ENCODE data around the gene GAL3ST2.
"Not testable (repeated sequence)": the region's sequence is repeated elsewhere in the genome, so short reads cannot be mapped to it uniquely, and the experiment has no call there.

Gene GAL3ST2

DNA sequence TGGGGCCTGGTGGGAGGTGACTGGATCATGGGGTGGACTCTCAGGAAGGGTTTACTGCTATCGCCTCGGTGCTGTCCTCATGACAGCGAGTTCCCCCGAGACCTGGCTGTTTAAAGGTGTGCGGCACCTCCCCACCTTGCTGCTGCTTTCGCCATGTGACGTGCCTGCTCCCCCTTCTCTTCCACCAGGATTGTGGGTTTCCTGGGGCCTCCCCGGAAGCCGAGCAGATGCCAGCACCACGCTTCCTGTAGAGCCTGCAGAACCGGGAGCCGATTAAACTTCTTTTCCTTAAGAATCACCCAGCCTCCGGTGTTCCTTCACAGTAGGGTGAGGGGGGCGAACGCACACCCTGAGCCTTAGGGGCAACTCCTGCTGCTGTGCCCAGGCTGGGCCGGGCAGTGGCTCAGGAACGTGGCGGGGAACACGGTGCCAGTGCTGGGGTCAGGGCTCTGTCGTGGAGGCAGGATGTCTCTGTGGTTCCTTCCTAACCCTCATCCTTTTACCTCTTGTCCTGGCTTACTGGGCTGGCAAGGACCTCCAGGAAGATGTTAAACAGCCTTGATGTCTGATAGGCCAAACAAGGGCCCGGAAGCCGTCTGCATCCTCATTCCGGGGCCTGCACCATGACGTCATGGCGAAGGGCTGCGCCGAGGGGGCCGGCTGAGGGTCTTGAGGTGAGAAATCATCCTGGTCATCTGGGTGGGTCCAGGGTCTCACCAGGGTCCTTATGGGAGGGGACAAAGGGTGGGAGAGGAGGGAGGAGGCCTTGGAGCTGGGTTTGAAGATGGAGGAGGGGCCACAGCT is 45.0 kb downstream of the GAL3ST2 start:
- DNase-seq, result no peak

DNA sequence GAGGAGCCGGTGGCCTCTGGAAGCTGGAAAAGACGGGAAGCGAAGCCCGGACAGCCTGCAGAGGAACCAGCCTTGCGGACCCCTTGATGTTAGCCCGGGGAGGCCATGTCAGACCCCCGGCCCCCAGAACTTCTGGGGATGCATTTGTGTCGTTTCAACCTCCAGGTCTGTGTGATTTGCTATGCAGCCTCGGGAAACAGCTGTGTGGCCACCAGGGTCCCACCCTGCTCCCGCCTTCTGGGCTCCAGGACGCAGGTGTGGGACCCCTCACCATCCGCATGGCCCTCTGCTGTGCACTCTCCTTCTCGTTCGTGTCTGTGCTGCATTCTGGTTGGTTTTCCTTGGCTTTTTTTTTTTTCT is 45.6 kb downstream of the GAL3ST2 start:
- no peak for DNase-seq

DNA sequence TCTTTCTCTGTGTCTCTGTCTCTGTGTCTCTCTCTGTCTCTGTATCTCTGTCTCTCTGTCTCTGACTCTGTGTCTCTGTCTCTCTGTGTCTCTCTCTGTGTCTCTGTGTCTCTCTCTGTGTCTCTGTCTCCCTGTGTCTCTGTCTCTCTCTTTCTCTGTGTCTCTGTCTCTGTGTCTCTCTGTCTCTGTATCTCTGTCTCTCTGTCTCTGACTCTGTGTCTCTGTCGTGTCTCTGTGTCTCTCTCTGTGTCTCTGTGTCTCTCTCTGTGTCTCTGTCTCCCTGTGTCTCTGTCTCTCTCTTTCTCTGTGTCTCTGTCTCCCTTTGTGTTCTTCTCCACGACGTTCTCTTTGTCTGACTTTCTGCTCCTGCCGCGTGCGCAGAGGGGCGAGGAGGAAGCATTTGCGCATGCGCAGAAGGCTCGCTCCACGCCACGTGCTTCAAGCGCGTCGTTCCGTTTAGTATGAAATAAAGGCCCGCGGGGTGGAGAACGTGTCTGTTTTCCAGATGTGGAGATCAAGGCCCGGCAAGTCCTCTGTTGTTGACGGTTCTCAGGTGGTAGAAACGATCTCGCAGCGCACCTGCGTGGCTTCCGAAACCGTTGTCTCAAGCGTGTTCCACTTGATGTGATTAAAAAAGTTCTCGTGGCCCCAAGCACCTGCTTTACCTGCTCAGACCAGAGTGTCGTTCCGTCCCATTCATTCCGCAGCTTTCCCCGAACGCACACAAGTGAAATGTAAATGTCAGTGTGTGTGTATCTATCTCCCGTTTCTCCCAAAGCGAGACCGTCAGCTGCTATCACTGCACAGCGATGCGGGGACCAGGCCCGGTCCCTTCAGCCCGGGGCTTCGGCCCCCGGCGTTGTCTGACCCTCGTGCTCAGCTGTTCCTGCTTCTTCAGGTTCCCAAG is 47.2 kb downstream of the GAL3ST2 start:
- not testable (repeated sequence) for DNase-seq

DNA sequence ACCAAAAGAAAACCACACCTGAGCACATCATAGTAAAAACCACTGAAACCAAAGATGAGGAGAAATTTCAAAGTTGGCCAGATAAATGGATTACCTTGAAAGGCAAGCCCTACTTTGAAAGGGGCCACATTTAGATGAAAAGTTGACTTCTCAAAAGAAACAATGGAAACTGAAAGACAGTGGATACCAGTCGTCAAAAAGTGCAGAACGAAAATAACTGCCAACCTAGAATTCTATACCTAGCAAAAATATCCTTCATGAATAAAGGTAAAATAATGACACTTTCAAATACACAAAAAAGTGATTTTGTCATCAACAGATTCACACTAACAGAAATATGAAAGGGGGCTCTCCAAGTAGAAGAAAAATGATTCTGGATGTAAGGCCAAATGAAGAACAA is 50.8 kb downstream of the GAL3ST2 start:
- DNase-seq, result no peak

DNA sequence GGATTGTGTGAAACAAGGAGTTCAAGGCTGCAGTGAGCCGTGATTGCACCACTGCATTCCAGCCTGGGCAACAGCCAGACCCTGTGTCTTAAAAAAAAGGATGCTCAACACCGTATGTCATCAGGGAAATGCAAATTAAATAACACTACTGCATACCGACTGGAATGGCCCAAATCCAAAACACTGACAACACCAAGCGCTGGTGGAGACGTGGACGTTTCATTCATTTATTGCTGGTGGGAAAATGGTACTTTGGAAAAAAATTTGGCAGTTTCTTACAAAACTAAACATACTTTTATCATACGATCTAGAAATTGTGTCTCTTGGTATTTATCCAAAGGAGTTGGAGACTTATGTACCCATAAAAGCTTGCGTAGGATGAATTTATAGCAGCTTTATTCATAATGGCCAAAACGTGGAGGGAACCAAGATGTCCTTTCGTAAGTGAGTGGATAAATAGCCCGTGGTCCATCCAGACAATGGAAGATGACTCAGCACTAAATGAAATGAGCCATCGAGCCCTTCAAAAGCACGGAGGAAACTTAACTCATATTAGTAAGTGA is 56.6 kb downstream of the GAL3ST2 start:
- DNase-seq, result no peak

DNA sequence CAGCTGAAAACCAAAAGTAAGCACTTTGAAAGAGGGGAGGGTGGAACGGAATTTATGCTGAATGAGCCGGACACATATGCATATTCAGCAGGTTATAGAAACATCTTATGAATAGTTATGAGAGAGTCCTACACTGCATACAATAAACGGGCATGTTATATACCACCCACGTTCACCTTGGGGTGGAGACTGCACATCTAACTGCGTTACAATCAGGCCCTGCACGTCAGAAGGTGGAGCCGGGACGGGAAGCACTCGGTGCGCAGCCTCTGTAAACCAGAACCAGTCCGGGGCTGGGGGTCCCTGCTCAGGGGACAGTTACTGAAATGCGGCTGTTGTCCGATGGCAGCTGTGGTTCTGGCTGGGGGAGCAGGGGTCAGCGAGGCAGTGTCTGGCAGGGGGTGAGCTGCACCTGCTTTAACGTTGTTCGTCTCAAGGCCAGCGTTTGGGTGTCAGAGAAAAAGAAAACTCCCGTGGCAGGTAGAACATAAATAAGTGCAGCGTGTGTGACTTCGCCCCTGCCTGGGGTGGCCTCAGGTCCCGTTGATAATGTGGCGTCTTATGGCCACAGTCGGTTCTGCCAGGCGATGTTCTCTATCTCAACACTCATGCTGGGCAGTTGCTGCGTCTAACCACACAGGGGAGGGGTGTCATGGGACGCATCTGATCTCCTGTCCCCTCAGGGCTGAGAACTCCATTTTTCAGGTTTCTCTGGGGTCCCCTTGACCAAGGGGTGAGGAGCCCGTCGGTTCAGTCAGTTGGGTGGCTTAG is 57.3 kb downstream of the GAL3ST2 start:
- DNase-seq, result not testable (repeated sequence)

DNA sequence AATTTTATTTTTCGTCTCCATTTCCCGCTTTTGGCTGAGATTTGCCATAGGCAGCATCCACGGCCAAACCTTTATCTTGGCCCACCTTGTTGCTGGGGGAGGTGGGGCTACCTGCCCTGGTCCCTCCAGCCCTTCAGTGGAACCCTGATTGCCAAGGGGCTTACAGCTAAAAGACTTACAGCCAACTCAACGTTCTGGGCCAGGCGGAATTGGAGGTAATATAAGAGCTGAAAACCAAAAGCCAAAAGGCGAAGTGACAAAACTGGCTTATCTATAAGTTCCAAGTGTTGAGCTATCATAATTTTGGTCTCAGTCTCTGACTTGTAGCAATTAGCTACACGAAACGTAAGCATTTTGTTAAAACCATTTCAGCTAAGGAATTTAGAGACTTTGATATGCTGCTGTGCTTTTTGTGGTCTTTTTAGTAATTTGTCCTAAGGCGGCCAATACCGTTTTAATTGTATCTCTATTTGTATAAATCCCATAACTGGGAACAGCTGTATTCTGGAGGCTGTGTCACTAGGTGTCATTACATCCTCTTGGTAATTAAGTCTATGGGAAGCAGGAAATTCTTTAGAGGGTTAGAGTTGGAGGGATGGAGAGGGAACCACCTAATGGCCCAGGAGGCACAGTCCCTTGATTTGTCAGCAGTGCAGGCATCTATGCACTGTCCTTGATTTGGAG is 58.0 kb downstream of the GAL3ST2 start:
- no peak for DNase-seq

DNA sequence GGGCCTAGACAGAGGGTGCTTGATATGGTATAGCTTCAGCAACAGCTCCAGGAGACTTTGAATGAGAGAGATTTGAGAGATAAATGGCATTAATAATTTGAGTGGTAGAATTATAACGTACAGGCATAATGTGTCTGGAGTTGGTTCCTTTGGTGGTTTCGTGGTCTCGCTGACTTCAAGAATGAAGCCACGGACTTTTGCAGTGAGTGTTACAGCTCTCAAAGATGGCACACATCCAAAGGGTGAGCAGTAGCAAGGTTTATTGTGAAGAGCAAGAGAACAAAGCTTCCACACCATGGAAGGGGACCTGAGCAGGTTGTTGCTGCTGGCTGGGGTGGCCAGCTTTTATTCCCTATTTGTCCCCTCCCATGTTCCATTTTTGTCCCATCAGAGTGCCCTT is 59.0 kb downstream of the GAL3ST2 start:
- DNase-seq, result peak; percentile 27

DNA sequence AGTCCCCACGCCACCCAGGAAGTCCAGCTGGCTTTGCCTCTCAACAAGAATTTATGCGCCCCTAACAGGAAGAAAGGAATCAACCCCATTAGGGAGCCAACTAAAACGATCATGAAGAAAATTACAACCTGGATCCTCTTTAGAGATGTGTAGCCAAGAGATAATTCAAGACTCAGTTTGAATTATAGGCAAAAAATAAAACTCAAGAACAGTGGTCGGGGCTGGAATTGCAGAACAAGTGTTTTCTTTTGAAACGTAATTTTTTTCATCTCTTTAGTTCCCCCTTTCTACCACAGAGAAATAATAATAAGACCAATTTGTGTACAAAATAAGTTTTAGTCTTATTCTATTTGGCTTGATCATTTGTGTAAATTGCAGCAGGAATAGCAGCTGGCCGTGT is 59.7 kb downstream of the GAL3ST2 start:
- no peak for DNase-seq

DNA sequence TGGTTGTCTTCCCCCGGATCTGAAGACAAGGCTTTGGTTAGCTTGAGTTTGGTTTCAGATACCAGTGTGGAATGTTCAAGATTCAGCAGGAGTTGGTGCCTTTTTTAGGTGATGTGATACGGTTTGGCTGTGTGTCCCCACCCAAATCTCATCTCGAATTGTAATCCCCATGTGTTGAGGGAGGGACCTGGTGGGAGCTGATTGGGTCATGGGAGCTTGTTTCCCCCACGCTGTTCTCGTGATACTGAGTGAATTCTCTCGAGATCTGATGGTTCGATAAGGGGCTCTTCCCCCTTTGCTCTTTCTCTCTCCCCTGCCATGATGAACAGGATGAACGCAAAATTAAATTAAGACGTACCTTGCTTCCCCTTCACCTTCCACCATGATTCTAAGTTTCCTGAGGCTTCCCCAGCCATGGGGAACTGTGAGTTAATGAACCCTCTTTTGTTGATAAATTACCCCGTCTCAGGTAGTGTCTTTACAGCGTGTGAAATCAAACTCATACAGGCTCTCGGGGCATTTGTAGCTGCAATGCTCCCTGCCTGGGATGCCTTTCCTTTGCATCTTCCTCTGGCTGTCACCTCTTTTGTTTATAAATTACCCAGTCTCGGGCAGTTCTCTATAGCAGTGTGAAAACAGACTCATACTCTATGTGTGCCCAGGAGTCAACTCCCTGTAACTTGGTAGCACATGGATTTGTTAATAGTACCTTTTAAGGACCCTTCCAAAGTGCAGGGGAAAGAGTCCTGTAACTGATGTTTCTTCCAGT is 60.8 kb downstream of the GAL3ST2 start:
- DNase-seq, result no peak

DNA sequence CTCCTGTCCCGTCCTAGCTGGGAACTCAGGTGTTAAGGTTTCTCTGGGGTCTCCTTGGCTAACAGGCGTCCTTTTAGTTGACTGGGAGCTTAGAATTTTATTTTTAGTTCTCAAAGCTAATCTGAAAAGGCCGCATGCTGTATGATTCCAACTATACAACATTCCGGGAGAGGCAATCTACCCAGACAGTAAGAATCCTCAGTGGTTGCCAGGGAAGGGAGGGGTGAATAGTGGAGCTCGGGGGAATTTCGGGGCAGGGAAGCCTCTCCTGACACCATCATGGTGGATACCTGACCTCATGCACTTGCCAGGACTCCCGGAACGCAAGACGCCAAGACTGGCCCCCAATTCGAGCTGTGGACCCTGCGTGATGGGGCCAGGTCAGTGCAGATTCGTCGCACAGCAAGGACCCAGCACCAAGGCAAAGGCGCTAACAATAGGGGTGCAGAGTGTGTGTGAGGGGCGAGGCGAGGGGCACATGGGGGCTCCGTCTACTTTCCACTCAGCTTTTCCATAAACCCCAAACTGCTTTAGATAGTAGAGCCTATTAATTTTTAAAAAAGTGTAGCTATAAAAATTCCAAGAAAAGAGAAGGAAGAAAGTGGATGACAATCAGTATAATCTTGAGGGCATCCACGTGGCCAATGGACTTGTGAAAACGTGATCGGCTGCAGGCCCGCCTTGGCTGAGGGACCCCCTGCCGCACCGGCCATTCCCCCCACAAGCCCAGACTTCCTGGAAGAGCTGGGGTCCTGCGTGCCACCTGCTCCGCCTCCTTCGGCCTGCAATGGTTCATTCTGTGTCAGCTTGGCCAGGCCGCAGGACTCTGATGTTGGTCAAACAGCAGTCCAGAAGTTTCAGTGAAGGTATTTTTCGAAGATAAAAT is 64.8 kb downstream of the GAL3ST2 start:
- no peak for DNase-seq

DNA sequence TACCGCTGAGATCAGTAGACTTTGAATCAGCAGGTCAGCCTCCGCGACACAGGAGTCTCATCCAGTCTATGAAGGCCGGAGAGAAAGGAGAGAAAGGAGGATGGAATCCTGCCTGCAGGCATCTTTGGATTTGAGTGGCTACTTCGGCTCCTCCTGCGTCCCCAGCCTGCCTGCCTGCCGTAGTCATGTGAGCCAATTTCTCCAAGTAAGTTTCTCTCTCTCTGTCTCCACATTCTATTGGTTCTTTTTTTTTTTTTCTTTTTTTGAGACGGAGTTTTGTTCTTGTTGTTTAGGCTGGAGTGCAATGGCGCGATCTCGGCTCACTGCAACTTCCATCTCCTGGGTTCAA is 65.4 kb downstream of the GAL3ST2 start:
- DNase-seq, result no peak

DNA sequence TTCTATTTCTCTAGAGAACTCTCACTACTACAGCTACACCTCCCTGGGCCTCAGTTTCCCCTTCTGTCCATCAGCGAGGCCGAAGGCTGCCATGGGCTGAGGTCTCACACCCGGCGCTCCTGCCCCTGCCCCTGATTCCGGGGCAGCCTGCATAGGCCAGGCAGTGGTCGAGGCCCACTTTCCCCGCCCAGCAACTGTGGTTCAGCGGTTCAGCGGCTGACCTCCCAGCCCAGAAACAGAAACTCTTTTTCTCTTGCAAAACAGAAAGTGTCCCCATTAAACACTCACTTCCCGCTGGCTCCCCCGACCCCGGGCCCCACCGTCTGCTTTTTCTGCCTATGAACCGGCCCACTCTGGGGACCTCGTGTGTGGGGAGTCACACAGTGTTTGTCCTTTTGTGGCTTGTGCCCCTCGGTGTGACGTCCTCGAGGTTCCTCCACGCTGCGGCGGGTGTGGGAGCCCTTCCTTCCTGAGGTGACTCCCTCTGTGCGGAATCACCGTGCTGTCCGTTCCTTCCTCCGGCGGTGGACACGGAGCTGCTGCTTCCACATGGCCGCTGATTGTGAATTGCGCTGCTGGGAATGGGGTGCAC is 66.1 kb downstream of the GAL3ST2 start:
- DNase-seq, result peak; percentile 44

DNA sequence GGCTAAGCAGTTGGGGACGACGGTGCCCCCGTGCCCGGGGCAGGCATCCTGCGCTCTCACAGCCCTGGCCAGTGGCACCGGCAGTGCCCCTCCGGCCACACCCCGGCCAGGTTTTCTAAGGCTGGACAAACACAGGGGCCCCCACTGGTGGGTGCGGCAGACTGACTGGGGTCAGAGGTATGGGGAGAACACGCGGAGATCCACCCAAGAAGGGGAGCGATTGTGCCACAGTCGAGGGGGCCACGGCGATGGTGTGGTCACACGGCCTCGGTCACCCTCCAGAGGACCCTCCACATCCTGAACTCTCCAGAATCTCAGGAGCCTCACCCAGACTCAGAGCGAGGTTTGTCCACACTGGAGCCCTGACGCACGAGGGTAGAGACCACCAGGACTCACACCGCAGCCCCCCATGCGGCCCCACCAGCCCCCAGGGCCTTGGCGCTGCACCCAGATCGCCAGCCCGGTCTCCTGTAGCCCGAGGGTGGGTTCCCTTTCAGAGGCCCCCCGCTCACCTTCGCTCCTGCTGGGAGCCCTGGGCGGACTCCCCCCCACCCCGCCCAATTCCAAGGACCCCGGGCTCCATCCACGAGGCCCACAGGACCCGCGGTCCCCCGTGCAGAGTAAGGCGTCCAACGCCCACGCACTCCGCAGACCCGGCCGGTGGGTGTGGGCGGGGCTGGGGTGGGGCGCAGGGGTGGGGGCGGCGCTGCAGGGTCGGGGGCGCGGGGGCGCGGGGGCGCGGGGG is 66.9 kb downstream of the GAL3ST2 start:
- no peak for DNase-seq

DNA sequence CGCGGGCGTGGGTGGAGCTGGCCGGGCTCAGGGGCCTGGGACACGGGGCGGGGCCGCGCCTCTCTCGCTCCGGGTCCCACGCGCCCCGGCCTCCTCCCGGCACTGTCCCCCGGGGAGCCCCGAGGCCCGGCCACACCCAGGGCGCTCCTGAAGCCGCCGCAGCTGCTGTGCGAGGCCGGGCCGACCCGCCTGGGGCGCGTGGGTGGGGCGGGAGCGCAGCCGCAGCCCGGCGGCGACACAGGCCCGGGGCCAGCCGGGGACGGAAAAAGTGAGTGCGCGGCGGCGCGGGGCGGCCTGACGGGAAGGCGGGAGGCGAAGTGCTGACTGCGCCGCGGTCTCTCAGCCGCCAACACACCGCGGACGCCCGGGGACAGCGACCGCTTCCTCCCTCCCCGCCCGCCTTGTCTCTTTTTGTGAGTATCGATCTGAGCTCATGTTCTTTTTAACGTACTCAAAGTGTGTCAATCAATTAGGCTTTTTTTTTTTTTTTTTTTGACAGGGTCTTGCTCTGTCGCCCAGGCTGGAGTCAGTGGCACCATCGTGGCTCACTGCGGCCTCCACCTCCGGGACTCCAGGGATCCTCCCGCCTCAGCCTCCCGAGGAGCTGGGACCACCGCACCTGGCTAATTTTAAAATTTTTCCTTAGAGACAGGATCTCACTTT is 67.6 kb downstream of the GAL3ST2 start:
- peak; percentile 85 for DNase-seq

DNA sequence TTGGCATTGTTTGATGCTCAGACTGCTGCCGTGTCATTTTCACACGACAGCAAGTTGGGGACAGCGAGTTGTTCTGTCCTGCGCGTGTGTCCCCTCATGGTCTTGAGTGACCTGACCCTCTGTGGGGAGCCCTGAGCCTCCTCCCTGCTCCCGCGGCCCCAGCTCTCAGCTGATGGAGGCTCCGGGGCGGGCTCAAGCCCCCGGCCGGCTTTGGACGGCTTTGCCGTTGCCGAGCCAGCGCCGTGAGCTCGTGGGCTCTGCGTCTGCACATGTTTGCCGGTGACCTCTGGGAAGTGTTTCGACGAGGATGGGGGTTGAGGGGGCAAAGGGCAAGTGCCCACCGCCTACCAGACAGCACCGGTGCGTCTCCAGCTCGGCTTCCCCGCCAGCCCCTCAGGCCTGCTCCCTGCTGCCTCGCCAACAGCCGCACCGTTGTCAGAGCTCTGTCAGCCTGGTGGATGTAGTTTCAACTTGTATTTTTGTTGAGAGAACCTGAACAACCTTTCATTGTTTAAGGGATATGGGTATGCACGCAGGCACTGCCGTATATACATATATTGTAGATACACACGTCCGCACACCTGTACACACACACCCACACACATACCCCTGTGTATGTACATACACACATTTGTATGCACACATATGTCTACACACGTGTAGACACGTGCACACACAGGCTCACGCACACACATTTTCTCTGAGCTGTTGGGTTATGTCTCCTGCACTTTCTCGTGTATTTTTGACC is 68.4 kb downstream of the GAL3ST2 start:
- no peak for DNase-seq

DNA sequence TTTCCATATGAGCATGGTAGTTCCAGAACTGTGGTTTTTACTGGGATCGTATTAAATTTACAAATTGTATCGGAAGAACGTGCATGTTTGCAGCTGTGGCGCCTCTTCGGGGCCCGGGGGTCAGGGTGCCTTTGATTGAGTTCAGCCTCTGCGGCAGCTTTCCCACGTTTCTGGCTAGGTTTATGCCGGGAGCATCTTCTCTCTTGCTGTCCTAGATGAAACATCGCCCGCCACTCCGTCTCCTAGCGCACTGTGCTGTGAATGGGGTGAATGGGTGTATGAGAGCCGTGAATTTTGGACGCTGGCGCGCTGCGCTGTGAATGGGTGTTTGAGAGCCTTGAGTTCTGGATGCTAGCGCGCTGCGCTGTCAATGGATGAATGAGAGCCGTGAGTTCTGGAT is 69.8 kb downstream of the GAL3ST2 start:
- DNase-seq, result no peak

Measured in activated CD4-positive, alpha-beta T cell treated with anti-CD3 and anti-CD28 coated beads, Interleukin-10, Interleukin-2, amounts not matched to agents 100 ng/mL and 50 ng/mL, durations not matched to agents 16 hours and 8 hours (primary cell).